ENCODE data around the gene PPM1F.

PPM1F gene

GRCh38 chr22:21975273-21975672 is 22.6 kb upstream of the PPM1F start:
- no peak for DNase-seq

- no peak for DNase-seq
Measured at GRCh38 chr22:21974058-21974649, 21.5 kb upstream of the PPM1F start.

GRCh38 chr22:21972806-21973205 is 20.2 kb upstream of the PPM1F start:
- DNase-seq: no peak

- no peak for DNase-seq
Measured at GRCh38 chr22:21972293-21972779, 19.7 kb upstream of the PPM1F start.

GRCh38 chr22:21971858-21972275 is 19.2 kb upstream of the PPM1F start:
- DNase-seq: no peak

- DNase-seq: no peak
Measured at GRCh38 chr22:21970800-21971617, 18.4 kb upstream of the PPM1F start.

- no peak for DNase-seq
Measured at GRCh38 chr22:21970037-21970799, 17.6 kb upstream of the PPM1F start.

- no peak for DNase-seq
Measured at GRCh38 chr22:21968452-21969129, 15.9 kb upstream of the PPM1F start.

GRCh38 chr22:21967693-21968271 is 15.1 kb upstream of the PPM1F start:
- DNase-seq: no peak

- DNase-seq: no peak
Measured at GRCh38 chr22:21966643-21967516, 14.2 kb upstream of the PPM1F start.

GRCh38 chr22:21965762-21966288 is 13.2 kb upstream of the PPM1F start:
- no peak for DNase-seq

GRCh38 chr22:21964918-21965484 is 12.4 kb upstream of the PPM1F start:
- no peak for DNase-seq

GRCh38 chr22:21964234-21964633 is 11.6 kb upstream of the PPM1F start:
- DNase-seq: no peak

GRCh38 chr22:21963790-21964211 is 11.2 kb upstream of the PPM1F start:
- DNase-seq: no peak

- no peak for DNase-seq
Measured at GRCh38 chr22:21963286-21963685, 10.6 kb upstream of the PPM1F start.

GRCh38 chr22:21962655-21962949 is 10.0 kb upstream of the PPM1F start:
- DNase-seq: no peak

GRCh38 chr22:21961886-21962654 is 9.4 kb upstream of the PPM1F start:
- no peak for DNase-seq

- no peak for DNase-seq
Measured at GRCh38 chr22:21961127-21961867, 8.6 kb upstream of the PPM1F start.

Measured in NCI-H748 treated with DMSO at 0.1 percent for 48 hours (cell line).